HEK293 (cell line): ENCODE results near the gene GCH1.

Source experiments
- CTCF ChIA-PET: fragments of 350-600 bp; formaldehyde crosslinking; extraction: SDS; loops from one replicate; lab custom pipeline; 2021; ENCODE audit warnings: antibody characterized with exemption; lab: Yijun Ruan, JAX
- POLR2A ChIA-PET: fragments of 300-600 bp; formaldehyde crosslinking; extraction: SDS; loops from one replicate; lab custom pipeline; 2020; ENCODE audit warnings: antibody characterized with exemption, inconsistent platforms; lab: Yijun Ruan, JAX
- H3K27ac ChIP-seq: fragments of 200-500 bp; sonication (Bioruptor generic); 2 replicates; pipeline ENCODE4 v1.5.1; 2014; ENCODE audit warnings: low read depth, low read length, control low read depth, inconsistent platforms; ENCODE audit errors: extremely low read depth
- H3K36me3 ChIP-seq, 2 experiments: fragments of 200-500 bp in 1 of 2; sonication (Bioruptor generic) in 1 of 2; 1 replicate in 1 of 2; 2 replicates in 1 of 2; pipeline ENCODE4 v1.5.1; 2014 to 2017; ENCODE audit warnings: inconsistent platforms in 2 of 2, low read length in 2 of 2; ENCODE audit not compliant: control insufficient read depth in 2 of 2, insufficient read depth in 1 of 2
- H3K4me1 ChIP-seq: fragments of 200-500 bp; sonication (Bioruptor generic); 2 replicates; pipeline ENCODE4 v1.5.1; 2014; ENCODE audit warnings: mild to moderate bottlenecking, low read length, inconsistent platforms; ENCODE audit not compliant: control insufficient read depth, insufficient read depth
- H3K4me3 ChIP-seq: 2 replicates; pipeline ENCODE4 v1.5.1; 2011; ENCODE audit warnings: low read depth, mild to moderate bottlenecking, control low read depth, low read length, moderate library complexity
- H3K9me3 ChIP-seq: fragments of 200-500 bp; sonication (Bioruptor generic); 2 replicates; pipeline ENCODE4 v1.5.1; 2014; ENCODE audit warnings: low read depth, low read length, inconsistent platforms; ENCODE audit not compliant: control insufficient read depth, insufficient read depth
- KLF9 ChIP-seq: fragments of 450-650 bp; formaldehyde crosslinking; IDR thresholded peaks from 2 replicates; pipeline ENCODE4 v1.5.1; 2016; ENCODE audit warnings: missing biosample characterization, missing genetic modification characterization, low read depth
- OSR2 ChIP-seq: fragments of 450-650 bp; formaldehyde crosslinking; IDR thresholded peaks from 2 replicates; pipeline ENCODE4 v1.5.1; 2016; ENCODE audit warnings: missing biosample characterization, missing genetic modification characterization
- RBAK ChIP-seq: fragments of 450-650 bp; formaldehyde crosslinking; IDR thresholded peaks from 2 replicates; pipeline ENCODE4 v1.5.1; 2016; ENCODE audit warnings: missing biosample characterization, missing genetic modification characterization
- YY1 ChIP-seq: fragments of 450-650 bp; formaldehyde crosslinking; IDR thresholded peaks from 2 replicates; pipeline ENCODE4 v1.5.1; 2018; ENCODE audit warnings: missing biosample characterization, missing genetic modification characterization
- ZBTB20 ChIP-seq: fragments of 450-650 bp; formaldehyde crosslinking; IDR thresholded peaks from 2 replicates; pipeline ENCODE4 v1.5.1; 2016; ENCODE audit warnings: missing biosample characterization, missing genetic modification characterization
- ZFP37 ChIP-seq: fragments of 450-650 bp; formaldehyde crosslinking; IDR thresholded peaks from 2 replicates; pipeline ENCODE4 v1.5.1; 2016; ENCODE audit warnings: missing biosample characterization, missing genetic modification characterization
- ZIC2 ChIP-seq: fragments of 450-650 bp; formaldehyde crosslinking; IDR thresholded peaks from 2 replicates; pipeline ENCODE4 v1.5.1; 2016; ENCODE audit warnings: missing biosample characterization, missing genetic modification characterization
- ZNF248 ChIP-seq: fragments of 450-650 bp; formaldehyde crosslinking; IDR thresholded peaks from 2 replicates; pipeline ENCODE4 v1.5.1; 2017; ENCODE audit warnings: missing biosample characterization, missing genetic modification characterization
- ZNF341 ChIP-seq: fragments of 450-650 bp; formaldehyde crosslinking; IDR thresholded peaks from 2 replicates; pipeline ENCODE4; 2016; ENCODE audit warnings: low read depth, missing biosample characterization, missing genetic modification characterization
- ZNF366 ChIP-seq: fragments of 450-650 bp; formaldehyde crosslinking; conservative IDR thresholded peaks from 2 replicates; pipeline ENCODE4 v1.5.1; 2016; ENCODE audit warnings: missing biosample characterization, missing genetic modification characterization
- ZNF423 ChIP-seq: fragments of 450-650 bp; formaldehyde crosslinking; IDR thresholded peaks from 2 replicates; pipeline ENCODE4 v1.5.1; 2016; ENCODE audit warnings: missing biosample characterization, missing genetic modification characterization
- ZNF473 ChIP-seq: fragments of 450-650 bp; formaldehyde crosslinking; IDR thresholded peaks from 2 replicates; pipeline ENCODE4 v1.5.1; 2017; ENCODE audit warnings: missing biosample characterization, missing genetic modification characterization
- ZNF530 ChIP-seq: fragments of 450-650 bp; formaldehyde crosslinking; IDR thresholded peaks from 2 replicates; pipeline ENCODE4 v1.5.1; 2016; ENCODE audit warnings: low read depth, missing biosample characterization, missing genetic modification characterization
- ZNF548 ChIP-seq: fragments of 450-650 bp; formaldehyde crosslinking; IDR thresholded peaks from 2 replicates; pipeline ENCODE4 v1.5.1; 2016; ENCODE audit warnings: missing biosample characterization, missing genetic modification characterization
- ZNF596 ChIP-seq: fragments of 450-650 bp; IDR thresholded peaks from 2 replicates; pipeline ENCODE4 v1.5.0; 2018; ENCODE audit warnings: missing biosample characterization, mild to moderate bottlenecking, missing genetic modification characterization, moderate library complexity
- ZNF621 ChIP-seq: fragments of 450-650 bp; formaldehyde crosslinking; IDR thresholded peaks from 2 replicates; pipeline ENCODE4 v1.5.1; 2017; ENCODE audit warnings: missing biosample characterization, missing genetic modification characterization
- ZNF791 ChIP-seq: fragments of 450-650 bp; formaldehyde crosslinking; IDR thresholded peaks from 2 replicates; pipeline ENCODE4 v1.5.1; 2016; ENCODE audit warnings: missing biosample characterization, missing genetic modification characterization
- ZSCAN30 ChIP-seq: fragments of 450-650 bp; IDR thresholded peaks from 2 replicates; pipeline ENCODE4 v1.5.1; 2018; ENCODE audit warnings: missing biosample characterization, mild to moderate bottlenecking, missing genetic modification characterization, moderate library complexity
- TF ChIP-seq, protein P1 (sequence below): fragments of 450-650 bp; IDR thresholded peaks from 2 replicates; pipeline ENCODE4 v1.5.1; 2018; ENCODE audit warnings: missing biosample characterization, missing genetic modification characterization
- TF ChIP-seq, protein P2 (sequence below): fragments of 450-650 bp; formaldehyde crosslinking; IDR thresholded peaks from 2 replicates; pipeline ENCODE4 v1.5.1; 2016; ENCODE audit warnings: missing biosample characterization, missing genetic modification characterization
- TF ChIP-seq, protein P3 (sequence below): fragments of 450-650 bp; formaldehyde crosslinking; IDR thresholded peaks from 2 replicates; pipeline ENCODE4; 2016; ENCODE audit warnings: missing biosample characterization, missing genetic modification characterization
- TF ChIP-seq, protein P4 (sequence below): IDR thresholded peaks from 2 replicates; pipeline ENCODE4 v1.6.1; 2011; ENCODE audit warnings: mild to moderate bottlenecking, low read depth, low read length, borderline replicate concordance
- TF ChIP-seq, protein P5 (sequence below): fragments of 450-650 bp; formaldehyde crosslinking; IDR thresholded peaks from 2 replicates; pipeline ENCODE4 v1.5.1; 2017; ENCODE audit warnings: missing biosample characterization, missing genetic modification characterization
- TF ChIP-seq, protein P6 (sequence below): fragments of 450-650 bp; formaldehyde crosslinking; IDR thresholded peaks from 2 replicates; pipeline ENCODE4 v1.5.1; 2016; ENCODE audit warnings: missing biosample characterization, missing genetic modification characterization
- TF ChIP-seq, protein P7 (sequence below): fragments of 450-650 bp; formaldehyde crosslinking; IDR thresholded peaks from 2 replicates; pipeline ENCODE4 v1.5.1; 2016; ENCODE audit warnings: missing biosample characterization, missing genetic modification characterization

Gene GCH1

DNA sequence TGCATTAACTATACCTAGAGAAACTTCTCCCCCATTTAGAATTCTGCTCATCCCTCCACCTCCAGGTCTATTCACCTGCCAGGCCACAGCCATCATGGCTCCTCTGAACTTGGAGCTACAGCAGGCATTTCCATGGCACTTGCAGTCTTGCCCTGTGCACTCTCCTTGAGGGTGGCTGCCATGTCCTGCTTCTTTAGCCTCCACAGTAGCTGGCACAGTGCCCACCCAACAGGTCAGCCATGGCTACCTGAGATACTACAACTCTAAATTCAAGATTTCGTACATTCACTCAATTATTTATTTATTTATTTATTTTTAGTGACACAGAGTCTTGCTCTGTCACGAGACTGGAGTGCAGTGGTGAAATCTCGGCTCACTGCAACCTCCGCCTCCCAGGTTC is 46.5 kb downstream of the GCH1 start:
- POLR2A ChIA-PET, result no interaction called here

DNA sequence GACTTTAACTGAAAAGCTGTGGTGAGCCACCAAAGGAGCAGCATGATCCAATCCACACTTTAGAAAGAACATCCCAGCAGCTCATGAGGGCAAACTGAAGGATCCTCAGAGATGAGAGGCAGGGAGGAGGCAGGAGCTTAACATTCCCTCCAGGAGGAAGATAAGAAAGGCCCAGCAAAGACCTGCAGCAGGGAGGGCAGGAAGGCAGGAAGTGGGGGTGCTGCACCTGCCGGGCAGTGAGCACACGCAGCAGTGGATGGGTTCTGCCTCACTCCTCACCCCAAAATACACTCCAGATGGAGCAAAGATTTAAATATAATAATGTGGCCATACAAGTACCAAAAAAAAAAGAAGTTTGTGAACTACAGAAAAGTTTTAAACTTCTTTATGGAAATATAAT is 48.4 kb downstream of the GCH1 start:
- H3K9me3 ChIP-seq, result no peaks in the 10 kb centered on the region
- H3K27ac ChIP-seq, result no peak overlapping the region
- POLR2A ChIA-PET, result no interaction called here
- no peak overlapping the region for H3K4me3 ChIP-seq
- no peaks in the 10 kb centered on the region; the same call in 1 of the 2 replicates for H3K4me1 ChIP-seq
- H3K36me3 ChIP-seq, result peaks cover 0 to 3% of the 10 kb centered on the region in 2 experiments; a peak in 1 of 3 replicates
- CTCF ChIA-PET, result interaction anchor here (0.6 kb wide), 1 partner anchor 193 kb away, joined by 3 read pairs; no protein-coding TSS in a partner anchor
- TF ChIP-seq ZNF248 (tag by site-specific recombination) (no peak), ZNF366 (no peak), ZBTB20 (tag by site-specific recombination) (no peak), ZNF473 (tag by site-specific recombination) (no peak)
- TF ChIP-seq, protein P1, sequence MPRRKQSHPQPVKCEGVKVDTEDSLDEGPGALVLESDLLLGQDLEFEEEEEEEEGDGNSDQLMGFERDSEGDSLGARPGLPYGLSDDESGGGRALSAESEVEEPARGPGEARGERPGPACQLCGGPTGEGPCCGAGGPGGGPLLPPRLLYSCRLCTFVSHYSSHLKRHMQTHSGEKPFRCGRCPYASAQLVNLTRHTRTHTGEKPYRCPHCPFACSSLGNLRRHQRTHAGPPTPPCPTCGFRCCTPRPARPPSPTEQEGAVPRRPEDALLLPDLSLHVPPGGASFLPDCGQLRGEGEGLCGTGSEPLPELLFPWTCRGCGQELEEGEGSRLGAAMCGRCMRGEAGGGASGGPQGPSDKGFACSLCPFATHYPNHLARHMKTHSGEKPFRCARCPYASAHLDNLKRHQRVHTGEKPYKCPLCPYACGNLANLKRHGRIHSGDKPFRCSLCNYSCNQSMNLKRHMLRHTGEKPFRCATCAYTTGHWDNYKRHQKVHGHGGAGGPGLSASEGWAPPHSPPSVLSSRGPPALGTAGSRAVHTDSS, result no peak
- TF ChIP-seq, protein P2, sequence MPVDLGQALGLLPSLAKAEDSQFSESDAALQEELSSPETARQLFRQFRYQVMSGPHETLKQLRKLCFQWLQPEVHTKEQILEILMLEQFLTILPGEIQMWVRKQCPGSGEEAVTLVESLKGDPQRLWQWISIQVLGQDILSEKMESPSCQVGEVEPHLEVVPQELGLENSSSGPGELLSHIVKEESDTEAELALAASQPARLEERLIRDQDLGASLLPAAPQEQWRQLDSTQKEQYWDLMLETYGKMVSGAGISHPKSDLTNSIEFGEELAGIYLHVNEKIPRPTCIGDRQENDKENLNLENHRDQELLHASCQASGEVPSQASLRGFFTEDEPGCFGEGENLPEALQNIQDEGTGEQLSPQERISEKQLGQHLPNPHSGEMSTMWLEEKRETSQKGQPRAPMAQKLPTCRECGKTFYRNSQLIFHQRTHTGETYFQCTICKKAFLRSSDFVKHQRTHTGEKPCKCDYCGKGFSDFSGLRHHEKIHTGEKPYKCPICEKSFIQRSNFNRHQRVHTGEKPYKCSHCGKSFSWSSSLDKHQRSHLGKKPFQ, result no peak
- TF ChIP-seq, protein P3, sequence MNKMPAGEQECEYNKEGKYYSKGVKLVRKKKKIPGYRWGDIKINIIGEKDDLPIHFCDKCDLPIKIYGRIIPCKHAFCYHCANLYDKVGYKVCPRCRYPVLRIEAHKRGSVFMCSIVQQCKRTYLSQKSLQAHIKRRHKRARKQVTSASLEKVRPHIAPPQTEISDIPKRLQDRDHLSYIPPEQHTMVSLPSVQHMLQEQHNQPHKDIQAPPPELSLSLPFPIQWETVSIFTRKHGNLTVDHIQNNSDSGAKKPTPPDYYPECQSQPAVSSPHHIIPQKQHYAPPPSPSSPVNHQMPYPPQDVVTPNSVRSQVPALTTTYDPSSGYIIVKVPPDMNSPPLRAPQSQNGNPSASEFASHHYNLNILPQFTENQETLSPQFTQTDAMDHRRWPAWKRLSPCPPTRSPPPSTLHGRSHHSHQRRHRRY, result no peak

More for the DNA sequence above, 46.5 kb downstream of the GCH1 start:
- no peak overlapping the region for H3K4me3 ChIP-seq
- H3K4me1 ChIP-seq, result no peaks in the 10 kb centered on the region; the same call in 1 of the 2 replicates
- H3K27ac ChIP-seq, result no peak overlapping the region
- CTCF ChIA-PET, result no interaction called here
- H3K9me3 ChIP-seq, result no peaks in the 10 kb centered on the region
- TF ChIP-seq, protein P4, sequence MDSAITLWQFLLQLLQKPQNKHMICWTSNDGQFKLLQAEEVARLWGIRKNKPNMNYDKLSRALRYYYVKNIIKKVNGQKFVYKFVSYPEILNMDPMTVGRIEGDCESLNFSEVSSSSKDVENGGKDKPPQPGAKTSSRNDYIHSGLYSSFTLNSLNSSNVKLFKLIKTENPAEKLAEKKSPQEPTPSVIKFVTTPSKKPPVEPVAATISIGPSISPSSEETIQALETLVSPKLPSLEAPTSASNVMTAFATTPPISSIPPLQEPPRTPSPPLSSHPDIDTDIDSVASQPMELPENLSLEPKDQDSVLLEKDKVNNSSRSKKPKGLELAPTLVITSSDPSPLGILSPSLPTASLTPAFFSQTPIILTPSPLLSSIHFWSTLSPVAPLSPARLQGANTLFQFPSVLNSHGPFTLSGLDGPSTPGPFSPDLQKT, result no peak
- TF ChIP-seq ZNF596, result no peak
- no peak for TF ChIP-seq KLF9 (tag by site-specific recombination)
- TF ChIP-seq, protein P5, sequence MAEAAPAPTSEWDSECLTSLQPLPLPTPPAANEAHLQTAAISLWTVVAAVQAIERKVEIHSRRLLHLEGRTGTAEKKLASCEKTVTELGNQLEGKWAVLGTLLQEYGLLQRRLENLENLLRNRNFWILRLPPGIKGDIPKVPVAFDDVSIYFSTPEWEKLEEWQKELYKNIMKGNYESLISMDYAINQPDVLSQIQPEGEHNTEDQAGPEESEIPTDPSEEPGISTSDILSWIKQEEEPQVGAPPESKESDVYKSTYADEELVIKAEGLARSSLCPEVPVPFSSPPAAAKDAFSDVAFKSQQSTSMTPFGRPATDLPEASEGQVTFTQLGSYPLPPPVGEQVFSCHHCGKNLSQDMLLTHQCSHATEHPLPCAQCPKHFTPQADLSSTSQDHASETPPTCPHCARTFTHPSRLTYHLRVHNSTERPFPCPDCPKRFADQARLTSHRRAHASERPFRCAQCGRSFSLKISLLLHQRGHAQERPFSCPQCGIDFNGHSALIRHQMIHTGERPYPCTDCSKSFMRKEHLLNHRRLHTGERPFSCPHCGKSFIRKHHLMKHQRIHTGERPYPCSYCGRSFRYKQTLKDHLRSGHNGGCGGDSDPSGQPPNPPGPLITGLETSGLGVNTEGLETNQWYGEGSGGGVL (tag by site-specific recombination), result no peak
- no peak for TF ChIP-seq ZNF341 (tag by site-specific recombination)
- TF ChIP-seq ZSCAN30, result no peak
- TF ChIP-seq, protein P6, sequence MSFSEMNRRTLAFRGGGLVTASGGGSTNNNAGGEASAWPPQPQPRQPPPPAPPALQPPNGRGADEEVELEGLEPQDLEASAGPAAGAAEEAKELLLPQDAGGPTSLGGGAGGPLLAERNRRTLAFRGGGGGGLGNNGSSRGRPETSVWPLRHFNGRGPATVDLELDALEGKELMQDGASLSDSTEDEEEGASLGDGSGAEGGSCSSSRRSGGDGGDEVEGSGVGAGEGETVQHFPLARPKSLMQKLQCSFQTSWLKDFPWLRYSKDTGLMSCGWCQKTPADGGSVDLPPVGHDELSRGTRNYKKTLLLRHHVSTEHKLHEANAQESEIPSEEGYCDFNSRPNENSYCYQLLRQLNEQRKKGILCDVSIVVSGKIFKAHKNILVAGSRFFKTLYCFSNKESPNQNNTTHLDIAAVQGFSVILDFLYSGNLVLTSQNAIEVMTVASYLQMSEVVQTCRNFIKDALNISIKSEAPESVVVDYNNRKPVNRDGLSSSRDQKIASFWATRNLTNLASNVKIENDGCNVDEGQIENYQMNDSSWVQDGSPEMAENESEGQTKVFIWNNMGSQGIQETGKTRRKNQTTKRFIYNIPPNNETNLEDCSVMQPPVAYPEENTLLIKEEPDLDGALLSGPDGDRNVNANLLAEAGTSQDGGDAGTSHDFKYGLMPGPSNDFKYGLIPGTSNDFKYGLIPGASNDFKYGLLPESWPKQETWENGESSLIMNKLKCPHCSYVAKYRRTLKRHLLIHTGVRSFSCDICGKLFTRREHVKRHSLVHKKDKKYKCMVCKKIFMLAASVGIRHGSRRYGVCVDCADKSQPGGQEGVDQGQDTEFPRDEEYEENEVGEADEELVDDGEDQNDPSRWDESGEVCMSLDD, result no peak
- no peak for TF ChIP-seq ZNF791
- no peak for TF ChIP-seq OSR2 (tag by site-specific recombination)
- TF ChIP-seq RBAK, result no peak
- TF ChIP-seq ZIC2, result no peak
- TF ChIP-seq, protein P2, result no peak
- TF ChIP-seq ZNF530 (tag by site-specific recombination), result no peak
- TF ChIP-seq YY1 (tag by site-specific recombination), result no peak
- TF ChIP-seq ZFP37, result no peak
- TF ChIP-seq ZNF621 (tag by site-specific recombination), result no peak
- TF ChIP-seq ZNF548 (tag by site-specific recombination), result no peak
- no peak for TF ChIP-seq ZNF423 (tag by site-specific recombination)
- TF ChIP-seq, protein P7, sequence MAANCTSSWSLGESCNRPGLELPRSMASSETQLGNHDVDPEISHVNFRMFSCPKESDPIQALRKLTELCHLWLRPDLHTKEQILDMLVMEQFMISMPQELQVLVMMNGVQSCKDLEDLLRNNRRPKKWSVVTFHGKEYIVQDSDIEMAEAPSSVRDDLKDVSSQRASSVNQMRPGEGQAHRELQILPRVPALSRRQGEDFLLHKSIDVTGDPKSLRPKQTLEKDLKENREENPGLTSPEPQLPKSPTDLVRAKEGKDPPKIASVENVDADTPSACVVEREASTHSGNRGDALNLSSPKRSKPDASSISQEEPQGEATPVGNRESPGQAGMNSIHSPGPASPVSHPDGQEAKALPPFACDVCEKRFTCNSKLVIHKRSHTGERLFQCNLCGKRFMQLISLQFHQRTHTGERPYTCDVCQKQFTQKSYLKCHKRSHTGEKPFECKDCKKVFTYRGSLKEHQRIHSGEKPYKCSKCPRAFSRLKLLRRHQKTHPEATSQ (tag by site-specific recombination), result no peak
- H3K36me3 ChIP-seq, result peaks cover 0 to 11% of the 10 kb centered on the region in 2 experiments; a peak in 1 of 3 replicates
